Caco-2 (cell line): ENCODE data around the gene RGS19. TPM values are rescaled to one million over a fixed set of nuclear protein-coding genes. Genes with fewer than 3 reads are reported as not detected.

Experiments
- BruUV-seq: library from RNA; stranded (reverse); fragments of 400-500 nt; replicated peaks from 2 replicates; lab custom pipeline; 2021; lab: Mats Ljungman, UMichigan
- CTCF ChIA-PET: fragments of 300-600 bp; sonication (Branson Sonifier 250); formaldehyde crosslinking; loops from one replicate; lab custom pipeline; 2022; ENCODE audit warnings: antibody characterized with exemption; lab: Charles Lee
- POLR2A ChIA-PET: fragments of 300-600 bp; sonication (Branson Sonifier 250); formaldehyde crosslinking; loops from one replicate; lab custom pipeline; 2022; ENCODE audit warnings: antibody characterized with exemption; lab: Charles Lee
- DNase-seq, 2 experiments: peaks; one replicate each; pipeline versions ENCODE4 v3.0.0 to v3.0.0-alpha.2; 2020 to 2022
- H3K27me3 ChIP-seq: replicated peaks from 2 replicates; pipeline ENCODE4 v1.6.0; 2011; ENCODE audit warnings: low read length; ENCODE audit not compliant: control insufficient read depth, insufficient read depth
- H3K36me3 ChIP-seq: 2 replicates; pipeline ENCODE4 v1.5.1; 2011; ENCODE audit warnings: low read length; ENCODE audit not compliant: control insufficient read depth, insufficient read depth
- H3K4me1 ChIP-seq: fragments of 250-450 bp; sonication (Bioruptor Pico); 2 replicates; pipeline ENCODE4 v1.5.1; 2020; ENCODE audit warnings: mild to moderate bottlenecking
- H3K4me3 ChIP-seq: 2 replicates; pipeline ENCODE4 v1.5.1; 2011; ENCODE audit warnings: low read depth, mild to moderate bottlenecking, control low read depth, low read length
- H3K9me3 ChIP-seq: fragments of 250-450 bp; sonication (Bioruptor Pico); 2 replicates; pipeline ENCODE4 v1.5.1; 2020; ENCODE audit warnings: mild to moderate bottlenecking, moderate library complexity
- H3K27ac Mint-ChIP-seq: one replicate; pipeline ENCODE4 v1.8.0; 2022; ENCODE audit warnings: mixed read lengths; ENCODE audit not compliant: unreplicated experiment
- H3K27me3 Mint-ChIP-seq: one replicate; pipeline ENCODE4 v1.8.0; 2022; ENCODE audit warnings: mixed read lengths; ENCODE audit not compliant: insufficient read depth, unreplicated experiment
- H3K36me3 Mint-ChIP-seq: one replicate; pipeline ENCODE4 v1.8.0; 2022; ENCODE audit warnings: mild to moderate bottlenecking, mixed read lengths; ENCODE audit not compliant: insufficient read depth, unreplicated experiment
- H3K4me1 Mint-ChIP-seq: one replicate; pipeline ENCODE4 v1.8.0; 2022; ENCODE audit warnings: low read depth, mixed read lengths; ENCODE audit not compliant: unreplicated experiment
- H3K4me3 Mint-ChIP-seq: one replicate; pipeline ENCODE4 v1.8.0; 2022; ENCODE audit warnings: mild to moderate bottlenecking, moderate library complexity, mixed read lengths; ENCODE audit not compliant: unreplicated experiment
- H3K9me3 Mint-ChIP-seq: one replicate; pipeline ENCODE4 v1.8.0; 2022; ENCODE audit warnings: mixed read lengths; ENCODE audit not compliant: unreplicated experiment
- intact Hi-C: fragments of 100-400 bp; cut with micrococcal nuclease; formaldehyde crosslinking; loops from one replicate; pipeline ENCODE4 v1.10.0; 2022; ENCODE audit not compliant: unreplicated experiment
- total RNA-seq: library from RNA; stranded (reverse); gene quantifications from 2 replicates; pipeline ENCODE4 v1.2.3, GENCODE V29; 2022
- TF ChIP-seq, protein P1 (sequence below), 2 experiments: fragments of 200-600 bp in 1 of 2; IDR thresholded peaks; 1 replicate in 1 of 2; 2 replicates in 1 of 2; pipeline versions ENCODE4 v1.5.1 to v1.8.0; 2011 to 2022; ENCODE audit warnings: antibody characterized with exemption in 1 of 2, control low read depth in 1 of 2, inconsistent platforms in 1 of 2, low read depth in 1 of 2, low read length in 1 of 2, mild to moderate bottlenecking in 1 of 2, moderate library complexity in 1 of 2; ENCODE audit not compliant: insufficient read depth in 1 of 2, severe bottlenecking in 1 of 2, unreplicated experiment in 1 of 2

RGS19 gene
- total RNA-seq, 1 experiment from 2014 or later, result 29.3 TPM

GRCh38 chr20:64092258-64093012 lies 13.1 kb upstream of the RGS19 start:
- ChIA-PET POLR2A (no interaction called here), CTCF (interaction anchor here (0.6 to 1.3 kb wide), 7 partner anchors 9 to 54 kb away, joined by 3 to 7 read pairs (median 5); partner anchors contain the start of genes LKAAEAR1 and OPRL1)
- peaks cover 22% of the 10 kb centered on the region for H3K27me3 Mint-ChIP-seq
- H3K9me3 ChIP-seq, result no peaks in the 10 kb centered on the region
- H3K4me1 ChIP-seq, result peaks cover 7% of the 10 kb centered on the region
- no peaks in the 10 kb centered on the region; the same call in 1 of the 2 replicates for H3K27me3 ChIP-seq
- no TSS peak for BruUV-seq
- H3K9me3 Mint-ChIP-seq, result peaks cover 14% of the 10 kb centered on the region
- no peak overlapping the region for H3K4me3 ChIP-seq
- TF ChIP-seq, protein P1, sequence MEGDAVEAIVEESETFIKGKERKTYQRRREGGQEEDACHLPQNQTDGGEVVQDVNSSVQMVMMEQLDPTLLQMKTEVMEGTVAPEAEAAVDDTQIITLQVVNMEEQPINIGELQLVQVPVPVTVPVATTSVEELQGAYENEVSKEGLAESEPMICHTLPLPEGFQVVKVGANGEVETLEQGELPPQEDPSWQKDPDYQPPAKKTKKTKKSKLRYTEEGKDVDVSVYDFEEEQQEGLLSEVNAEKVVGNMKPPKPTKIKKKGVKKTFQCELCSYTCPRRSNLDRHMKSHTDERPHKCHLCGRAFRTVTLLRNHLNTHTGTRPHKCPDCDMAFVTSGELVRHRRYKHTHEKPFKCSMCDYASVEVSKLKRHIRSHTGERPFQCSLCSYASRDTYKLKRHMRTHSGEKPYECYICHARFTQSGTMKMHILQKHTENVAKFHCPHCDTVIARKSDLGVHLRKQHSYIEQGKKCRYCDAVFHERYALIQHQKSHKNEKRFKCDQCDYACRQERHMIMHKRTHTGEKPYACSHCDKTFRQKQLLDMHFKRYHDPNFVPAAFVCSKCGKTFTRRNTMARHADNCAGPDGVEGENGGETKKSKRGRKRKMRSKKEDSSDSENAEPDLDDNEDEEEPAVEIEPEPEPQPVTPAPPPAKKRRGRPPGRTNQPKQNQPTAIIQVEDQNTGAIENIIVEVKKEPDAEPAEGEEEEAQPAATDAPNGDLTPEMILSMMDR (IDR thresholded peaks at IDR 0.05; ENCODE audit: insufficient read depth in 1 of 2, low read depth in 1 of 2, low read length in 1 of 2, severe bottlenecking in 1 of 2, unreplicated experiment in 1 of 2), result no peak
- no peaks in the 10 kb centered on the region for H3K36me3 ChIP-seq
- no peak overlapping the region for H3K27ac Mint-ChIP-seq
- peaks cover 6% of the 10 kb centered on the region for H3K36me3 Mint-ChIP-seq
- peak overlapping the region; percentile 23 for H3K4me3 Mint-ChIP-seq
- intact Hi-C loops, result no loop called here
- DNase-seq, result no peak
- H3K4me1 Mint-ChIP-seq, result peaks cover 6% of the 10 kb centered on the region

- H3K27ac Mint-ChIP-seq, result no peak overlapping the region
- intact Hi-C loops, result no loop called here
Measured at GRCh38 chr20:64091770-64092169, 12.5 kb upstream of the RGS19 start.

DNA sequence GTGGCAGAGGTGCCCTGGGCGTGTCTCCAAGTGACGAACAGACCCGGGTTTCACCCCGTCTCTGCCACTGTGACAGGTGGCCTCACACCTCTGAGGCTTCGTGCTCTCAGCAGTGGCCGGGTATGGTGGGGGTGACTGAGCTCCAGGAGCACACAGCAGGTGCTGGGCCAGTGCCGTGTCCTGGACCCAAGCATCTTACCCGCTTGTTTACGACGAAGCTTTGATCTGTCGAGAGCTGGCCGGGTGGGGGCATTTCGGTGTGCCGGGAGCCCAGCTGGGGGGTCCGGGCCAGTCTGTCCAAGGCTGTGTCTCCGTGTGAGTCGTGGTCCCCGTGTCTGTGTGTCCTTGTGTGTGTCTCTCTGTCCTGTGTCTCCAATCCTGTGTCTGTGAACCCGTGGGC lies 12.0 kb upstream of the RGS19 start:
- Mint-ChIP-seq H3K4me3 (no peak overlapping the region), H3K27me3 (peaks cover 22% of the 10 kb centered on the region), H3K27ac (no peak overlapping the region), H3K4me1 (peaks cover 6% of the 10 kb centered on the region), H3K9me3 (peaks cover 3% of the 10 kb centered on the region), H3K36me3 (peaks cover 6% of the 10 kb centered on the region)
- peaks cover 7% of the 10 kb centered on the region for H3K4me1 ChIP-seq
- no peaks in the 10 kb centered on the region for H3K9me3 ChIP-seq
- TF ChIP-seq, protein P1 (IDR thresholded peaks at IDR 0.05; ENCODE audit: insufficient read depth in 1 of 2, low read depth in 1 of 2, low read length in 1 of 2, severe bottlenecking in 1 of 2, unreplicated experiment in 1 of 2), result no peak
- BruUV-seq, result no TSS peak
- no peaks in the 10 kb centered on the region; the same call in 1 of the 2 replicates for H3K27me3 ChIP-seq
- intact Hi-C loops, result no loop called here
- DNase-seq, result no peak
- ChIA-PET CTCF (interaction anchor here (0.6 to 1.3 kb wide), 6 partner anchors 11 to 53 kb away, joined by 4 to 6 read pairs (median 4); partner anchors contain the start of gene OPRL1), POLR2A (no interaction called here)
- no peak overlapping the region for H3K4me3 ChIP-seq
- H3K36me3 ChIP-seq, result no peaks in the 10 kb centered on the region

More at GRCh38 chr20:64091770-64092169, 12.5 kb upstream of the RGS19 start:
- H3K4me3 Mint-ChIP-seq, result peak overlapping the region; percentile 23
- H3K4me1 ChIP-seq, result peaks cover 7% of the 10 kb centered on the region
- CTCF ChIA-PET, result interaction anchor here (0.6 to 1.3 kb wide), 7 partner anchors 10 to 53 kb away, joined by 3 to 6 read pairs (median 4); partner anchors contain the start of gene OPRL1
- H3K36me3 ChIP-seq, result no peaks in the 10 kb centered on the region
- peak in 1 of 2 experiments; percentile 60 for DNase-seq
- H3K36me3 Mint-ChIP-seq, result peaks cover 6% of the 10 kb centered on the region
- no peaks in the 10 kb centered on the region for H3K9me3 ChIP-seq
- TF ChIP-seq, protein P1 (IDR thresholded peaks at IDR 0.05; ENCODE audit: insufficient read depth in 1 of 2, low read depth in 1 of 2, low read length in 1 of 2, severe bottlenecking in 1 of 2, unreplicated experiment in 1 of 2), result no peak
- peaks cover 22% of the 10 kb centered on the region for H3K27me3 Mint-ChIP-seq
- H3K4me3 ChIP-seq, result no peak overlapping the region
- POLR2A ChIA-PET, result no interaction called here
- no TSS peak for BruUV-seq
- no peaks in the 10 kb centered on the region; the same call in 1 of the 2 replicates for H3K27me3 ChIP-seq
- peaks cover 7% of the 10 kb centered on the region for H3K9me3 Mint-ChIP-seq
- H3K4me1 Mint-ChIP-seq, result peaks cover 6% of the 10 kb centered on the region
